ENCODE measurements around the gene WFIKKN1. TPM values are rescaled to one million over a fixed set of nuclear protein-coding genes. Genes with fewer than 3 reads are reported as not detected.

The WFIKKN1 gene
- total RNA-seq, 1 donor from 2014 or later: 0.44 TPM

GRCh38 chr16:645852-646678 is 15.3 kb downstream of the WFIKKN1 start:
- TF ChIP-seq, protein P1, sequence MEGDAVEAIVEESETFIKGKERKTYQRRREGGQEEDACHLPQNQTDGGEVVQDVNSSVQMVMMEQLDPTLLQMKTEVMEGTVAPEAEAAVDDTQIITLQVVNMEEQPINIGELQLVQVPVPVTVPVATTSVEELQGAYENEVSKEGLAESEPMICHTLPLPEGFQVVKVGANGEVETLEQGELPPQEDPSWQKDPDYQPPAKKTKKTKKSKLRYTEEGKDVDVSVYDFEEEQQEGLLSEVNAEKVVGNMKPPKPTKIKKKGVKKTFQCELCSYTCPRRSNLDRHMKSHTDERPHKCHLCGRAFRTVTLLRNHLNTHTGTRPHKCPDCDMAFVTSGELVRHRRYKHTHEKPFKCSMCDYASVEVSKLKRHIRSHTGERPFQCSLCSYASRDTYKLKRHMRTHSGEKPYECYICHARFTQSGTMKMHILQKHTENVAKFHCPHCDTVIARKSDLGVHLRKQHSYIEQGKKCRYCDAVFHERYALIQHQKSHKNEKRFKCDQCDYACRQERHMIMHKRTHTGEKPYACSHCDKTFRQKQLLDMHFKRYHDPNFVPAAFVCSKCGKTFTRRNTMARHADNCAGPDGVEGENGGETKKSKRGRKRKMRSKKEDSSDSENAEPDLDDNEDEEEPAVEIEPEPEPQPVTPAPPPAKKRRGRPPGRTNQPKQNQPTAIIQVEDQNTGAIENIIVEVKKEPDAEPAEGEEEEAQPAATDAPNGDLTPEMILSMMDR (IDR thresholded peaks at IDR 0.05; ENCODE audit: unreplicated experiment): no peak
- Mint-ChIP-seq H3K27ac (ENCODE audit: unreplicated experiment) (no peak overlapping the region), H3K36me3 (ENCODE audit: low read depth, unreplicated experiment) (no peaks in the 10 kb centered on the region), H3K4me1 (ENCODE audit: unreplicated experiment) (no peaks in the 10 kb centered on the region), H3K9me3 (ENCODE audit: unreplicated experiment) (no peaks in the 10 kb centered on the region), H3K27me3 (ENCODE audit: unreplicated experiment) (peaks cover 7% of the 10 kb centered on the region), H3K4me3 (ENCODE audit: unreplicated experiment) (no peak overlapping the region)
- DNase-seq (ENCODE audit: low spot score): no peak

- DNase-seq (ENCODE audit: low spot score): no peak
- TF ChIP-seq, protein P1 (IDR thresholded peaks at IDR 0.05; ENCODE audit: unreplicated experiment): no peak
- H3K4me3 Mint-ChIP-seq (ENCODE audit: unreplicated experiment): no peak overlapping the region
- H3K4me1 Mint-ChIP-seq (ENCODE audit: unreplicated experiment): no peaks in the 10 kb centered on the region
- no peaks in the 10 kb centered on the region for H3K36me3 Mint-ChIP-seq (ENCODE audit: low read depth, unreplicated experiment)
- peaks cover 7% of the 10 kb centered on the region for H3K27me3 Mint-ChIP-seq (ENCODE audit: unreplicated experiment)
- no peaks in the 10 kb centered on the region for H3K9me3 Mint-ChIP-seq (ENCODE audit: unreplicated experiment)
- no peak overlapping the region for H3K27ac Mint-ChIP-seq (ENCODE audit: unreplicated experiment)
Observed at GRCh38 chr16:646679-647172, 15.9 kb downstream of the WFIKKN1 start.

GRCh38 chr16:647173-647902 is 16.6 kb downstream of the WFIKKN1 start:
- no peak overlapping the region for H3K4me3 Mint-ChIP-seq (ENCODE audit: unreplicated experiment)

DNA sequence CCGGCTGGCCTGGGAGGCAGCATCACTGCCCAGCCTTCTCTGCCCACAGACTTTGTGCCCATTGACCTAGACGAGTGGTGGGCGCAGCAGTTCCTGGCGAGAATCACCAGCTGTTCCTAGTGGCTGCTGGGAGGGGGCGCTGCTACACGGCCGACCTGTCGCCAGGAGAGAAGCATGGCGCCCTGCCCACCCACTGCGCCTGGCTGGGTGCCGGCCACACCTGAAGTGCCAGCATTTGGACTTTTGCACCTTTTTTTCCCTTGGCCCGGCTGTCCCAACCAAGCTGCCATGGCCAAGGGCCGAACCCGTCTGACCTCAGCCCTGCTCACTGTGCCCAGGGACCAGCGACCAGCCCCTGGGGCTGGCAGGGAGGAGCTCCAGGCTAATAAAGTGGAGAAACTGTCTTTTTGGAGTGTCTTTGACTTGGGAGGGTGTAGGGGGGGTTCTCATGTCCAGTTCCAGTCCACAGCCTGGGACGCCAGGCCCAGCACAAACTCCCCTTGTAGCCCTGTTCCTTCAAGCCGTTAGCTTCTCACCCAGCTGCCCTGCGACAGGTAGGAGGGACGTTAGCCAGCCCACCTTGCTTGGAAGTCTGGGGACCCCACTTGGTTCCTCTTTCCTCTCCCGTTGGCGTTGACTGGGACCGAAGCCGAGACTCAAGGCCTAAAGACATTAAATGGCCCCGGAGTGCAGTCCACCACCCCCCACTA is 17.4 kb downstream of the WFIKKN1 start:
- peak overlapping the region; percentile 62 for H3K4me3 Mint-ChIP-seq (ENCODE audit: unreplicated experiment)
- TF ChIP-seq, protein P1 (IDR thresholded peaks at IDR 0.05; ENCODE audit: unreplicated experiment): peak; percentile 56
- no peaks in the 10 kb centered on the region for H3K9me3 Mint-ChIP-seq (ENCODE audit: unreplicated experiment)
- no peaks in the 10 kb centered on the region for H3K36me3 Mint-ChIP-seq (ENCODE audit: low read depth, unreplicated experiment)
- no peaks in the 10 kb centered on the region for H3K4me1 Mint-ChIP-seq (ENCODE audit: unreplicated experiment)
- peaks cover 7% of the 10 kb centered on the region for H3K27me3 Mint-ChIP-seq (ENCODE audit: unreplicated experiment)
- DNase-seq (ENCODE audit: low spot score): no peak
- no peak overlapping the region for H3K27ac Mint-ChIP-seq (ENCODE audit: unreplicated experiment)

More at GRCh38 chr16:647173-647902, 16.6 kb downstream of the WFIKKN1 start:
- Mint-ChIP-seq H3K36me3 (ENCODE audit: low read depth, unreplicated experiment) (no peaks in the 10 kb centered on the region), H3K27ac (ENCODE audit: unreplicated experiment) (no peak overlapping the region), H3K9me3 (ENCODE audit: unreplicated experiment) (no peaks in the 10 kb centered on the region), H3K27me3 (ENCODE audit: unreplicated experiment) (peaks cover 7% of the 10 kb centered on the region), H3K4me1 (ENCODE audit: unreplicated experiment) (no peaks in the 10 kb centered on the region)
- DNase-seq (ENCODE audit: low spot score): no peak
- TF ChIP-seq, protein P1 (IDR thresholded peaks at IDR 0.05; ENCODE audit: unreplicated experiment): no peak

Measured in endothelial cell (in vitro differentiated cells).